PC-3 (cell line): ENCODE results near the gene RNF5. TPM values are rescaled to one million over a fixed set of nuclear protein-coding genes. Genes with fewer than 3 reads are reported as not detected.

Source experiments
- ATAC-seq: fragments of 200-7000 bp; cut with Tn5 transposase; 2 replicates; pipeline ENCODE4 v1.9.1; 2020; ENCODE audit warnings: mild to moderate bottlenecking, moderate library complexity
- BruUV-seq: library from RNA; stranded (reverse); fragments of 400-500 nt; replicated peaks from 2 replicates; lab custom pipeline; 2021; lab: Mats Ljungman, UMichigan
- CTCF ChIA-PET: fragments of 300-600 bp; sonication (Branson Sonifier 250); formaldehyde crosslinking; loops from one replicate; lab custom pipeline; 2022; ENCODE audit warnings: antibody characterized with exemption; lab: Charles Lee
- POLR2A ChIA-PET: fragments of 300-600 bp; sonication (Branson Sonifier 250); formaldehyde crosslinking; loops from one replicate; lab custom pipeline; 2022; ENCODE audit warnings: antibody characterized with exemption; ENCODE audit not compliant: unreplicated experiment; lab: Charles Lee
- DNase-seq: peaks from one replicate; pipeline ENCODE4 v3.0.0-alpha.2; 2015
- H2AFZ ChIP-seq: fragments of 300-600 bp; sonication (generic); 2 replicates; pipeline ENCODE4 v1.6.0; 2016; ENCODE audit warnings: antibody characterized with exemption, low read length
- H3F3A ChIP-seq: fragments of 300-600 bp; sonication (generic); one replicate; pipeline ENCODE4 v1.6.0; 2017; ENCODE audit warnings: antibody characterized with exemption, low read length, control low read depth, mild to moderate bottlenecking; ENCODE audit not compliant: unreplicated experiment
- H3K27ac ChIP-seq: fragments of 300-600 bp; sonication (generic); 2 replicates; pipeline ENCODE4 v1.5.1; 2016; ENCODE audit warnings: mild to moderate bottlenecking, low read length
- H3K27me3 ChIP-seq: fragments of 300-600 bp; sonication (generic); 2 replicates; pipeline ENCODE4 v1.6.1; 2016; ENCODE audit warnings: low read length, mixed read lengths
- H3K36me3 ChIP-seq: fragments of 300-600 bp; sonication (generic); 2 replicates; pipeline ENCODE4 v1.6.1; 2016; ENCODE audit warnings: low read depth, mixed run types, low read length, mixed read lengths
- H3K4me1 ChIP-seq: fragments of 300-600 bp; sonication (generic); 2 replicates; pipeline ENCODE4 v1.5.1; 2016; ENCODE audit warnings: low read length; ENCODE audit not compliant: insufficient read depth
- H3K4me2 ChIP-seq: fragments of 300-600 bp; sonication (generic); 2 replicates; pipeline ENCODE4 v1.6.0; 2016; ENCODE audit warnings: low read length
- H3K4me3 ChIP-seq: fragments of 300-600 bp; sonication (generic); 2 replicates; pipeline ENCODE4 v1.5.1; 2016; ENCODE audit warnings: mild to moderate bottlenecking, low read length, mixed read lengths
- H3K79me2 ChIP-seq: fragments of 300-600 bp; sonication (generic); 2 replicates; pipeline ENCODE4 v1.6.1; 2017; ENCODE audit warnings: low read length, mixed read lengths
- H3K9ac ChIP-seq: fragments of 300-600 bp; sonication (generic); 2 replicates; pipeline ENCODE4 v1.6.0; 2016; ENCODE audit warnings: mild to moderate bottlenecking, low read length
- H3K9me2 ChIP-seq: fragments of 300-600 bp; sonication (generic); replicated peaks from 2 replicates; pipeline ENCODE4 v1.6.1; 2016; ENCODE audit warnings: mixed run types, low read length, mixed read lengths
- H3K9me3 ChIP-seq: fragments of 300-600 bp; sonication (generic); 2 replicates; pipeline ENCODE4 v1.6.1; 2016; ENCODE audit warnings: low read length, mixed read lengths
- H4K20me1 ChIP-seq: fragments of 300-600 bp; sonication (generic); 2 replicates; pipeline ENCODE4 v1.6.1; 2016; ENCODE audit warnings: low read length, mixed read lengths
- EZH2 ChIP-seq: fragments of 300-600 bp; sonication (generic); IDR thresholded peaks from one replicate; pipeline ENCODE4 v1.6.1; 2017; ENCODE audit warnings: antibody characterized with exemption, mild to moderate bottlenecking, low read length; ENCODE audit not compliant: unreplicated experiment
- EZH2phosphoT487 ChIP-seq: fragments of 300-600 bp; sonication (generic); IDR thresholded peaks from 2 replicates; pipeline ENCODE4 v1.6.1; 2018; ENCODE audit warnings: mild to moderate bottlenecking, antibody characterized with exemption, low read length, borderline replicate concordance
- intact Hi-C: fragments of 100-400 bp; cut with micrococcal nuclease; formaldehyde crosslinking; loops from 2 replicates; pipeline ENCODE4 v1.9.0; 2023
- total RNA-seq: library from RNA; depleted of rRNA; stranded (reverse); fragments of >200 nt; gene quantifications from 2 replicates; pipeline ENCODE4 v1.2.3, GENCODE V29; 2014
- TF ChIP-seq, protein P1 (sequence below): fragments of 300-600 bp; sonication (generic); conservative IDR thresholded peaks from 2 replicates; pipeline ENCODE4 v1.5.1; 2017; ENCODE audit warnings: antibody characterized with exemption, low read depth, mild to moderate bottlenecking, low read length

RNF5 gene
- total RNA-seq, 1 experiment from 2014 or later, result 69.0 TPM

DNA sequence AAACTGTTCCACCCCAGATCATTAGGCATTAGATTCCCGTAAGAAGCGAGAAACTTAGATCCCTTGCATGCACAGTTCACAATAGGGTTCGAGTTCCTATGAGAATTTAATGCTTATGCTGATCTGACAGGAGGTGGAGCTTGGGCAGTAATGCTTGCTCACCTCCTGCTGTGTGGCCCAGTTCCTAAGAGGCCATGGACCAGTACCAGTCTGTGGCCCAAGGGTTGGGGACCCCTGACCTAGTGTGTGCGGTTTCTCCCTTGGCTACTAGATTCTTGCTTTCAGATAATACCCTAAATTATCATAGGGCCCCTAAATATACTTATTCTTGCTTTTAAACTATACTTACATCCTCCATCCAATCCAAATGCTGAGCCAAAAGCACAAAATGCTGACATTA, 16.2 kb downstream of the RNF5 start:
- no TSS peak for BruUV-seq
- CTCF ChIA-PET, result no interaction called here
- no peak overlapping the region for H2AFZ ChIP-seq
- DNase-seq (no peak), ATAC-seq (no peak)
- POLR2A ChIA-PET, result no interaction called here
- H3K4me3 ChIP-seq, result no peak overlapping the region
- H3F3A ChIP-seq, result no peaks in the 10 kb centered on the region
- peaks cover 7% of the 10 kb centered on the region for H3K79me2 ChIP-seq
- no peak for TF ChIP-seq EZH2phosphoT487
- H3K9me3 ChIP-seq, result no peaks in the 10 kb centered on the region
- no peak overlapping the region for H3K9ac ChIP-seq
- H3K36me3 ChIP-seq, result no peaks in the 10 kb centered on the region
- no peaks in the 10 kb centered on the region for H3K27me3 ChIP-seq
- H3K4me2 ChIP-seq, result no peak overlapping the region
- no peaks in the 10 kb centered on the region for H3K9me2 ChIP-seq
- peaks cover 32% of the 10 kb centered on the region for H3K4me1 ChIP-seq
- no peak overlapping the region for H3K27ac ChIP-seq
- no peaks in the 10 kb centered on the region for H4K20me1 ChIP-seq
- intact Hi-C loops, result loop anchor here (2.0 kb wide), 1 partner anchor 218 kb away; no protein-coding TSS in a partner anchor

DNA sequence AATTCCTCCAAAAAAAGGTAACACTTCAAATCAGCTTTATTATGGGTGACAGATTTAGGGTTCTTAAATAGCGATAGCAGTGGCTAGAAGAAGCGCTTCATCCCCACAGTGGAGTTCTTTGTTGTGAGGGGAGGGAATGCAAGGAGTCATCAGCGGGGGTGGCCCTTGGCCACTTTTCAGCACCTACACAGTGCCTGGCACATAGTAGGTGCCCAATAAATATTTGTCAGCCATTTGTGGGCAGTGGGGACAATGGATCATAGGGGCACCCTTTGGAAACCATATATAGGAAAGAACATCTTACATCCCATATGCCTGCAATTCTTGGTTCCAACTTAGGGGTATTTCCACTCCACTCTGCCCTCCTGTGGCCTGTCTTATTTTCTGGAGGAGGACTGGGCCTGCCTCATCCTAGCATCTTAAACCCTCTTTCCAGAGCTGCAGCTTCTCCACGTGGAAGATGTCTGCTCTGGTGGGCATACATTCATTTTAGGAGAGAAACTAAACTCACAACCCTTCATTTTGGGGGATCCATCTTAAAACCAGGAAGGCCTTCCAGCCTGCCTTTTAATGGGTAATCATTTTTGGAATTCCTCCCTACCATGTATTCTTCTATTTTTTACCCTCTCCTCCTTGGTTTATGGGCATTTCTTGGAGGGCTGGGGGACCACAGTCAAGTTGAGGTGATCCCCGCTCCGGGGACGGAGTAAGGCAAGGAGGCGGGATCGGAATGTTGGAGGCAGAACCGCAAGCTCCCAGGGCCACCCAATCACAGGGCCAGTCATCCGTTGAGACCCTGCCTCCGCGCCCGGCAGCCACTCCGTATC, 16.8 kb downstream of the RNF5 start:
- POLR2A ChIA-PET, result interaction anchor here (0.6 to 1.3 kb wide), 9 partner anchors 10 to 777 kb away, joined by 3 to 20 read pairs (median 3); partner anchors contain the start of genes ATF6B, FKBPL and HSPA1B

DNA sequence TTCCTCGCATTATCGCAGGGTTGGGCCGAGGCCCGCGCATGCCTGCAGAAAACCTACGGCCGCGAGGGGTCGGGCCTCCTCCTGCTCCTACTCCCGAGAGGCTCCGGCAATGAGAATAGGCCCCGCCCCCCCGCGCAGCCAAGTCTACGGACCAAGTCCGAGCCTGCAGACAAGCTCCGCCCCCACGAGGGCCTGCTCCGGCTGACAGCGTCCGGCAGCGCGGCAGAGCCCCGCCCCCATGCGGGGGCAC, 17.4 kb downstream of the RNF5 start:
- BruUV-seq, result no TSS peak
- Histone ChIP-seq H3F3A (no peaks in the 10 kb centered on the region), H3K4me2 (peak overlapping the region; percentile 98), H3K4me3 (peak overlapping the region; percentile 77; the same call in 1 of the 2 replicates), H3K9ac (peak overlapping the region; percentile 95), H3K27ac (peak overlapping the region; percentile 95; the same call in 1 of the 2 replicates), H3K4me1 (peaks cover 28% of the 10 kb centered on the region), H3K79me2 (no peaks in the 10 kb centered on the region), H3K9me2 (no peaks in the 10 kb centered on the region), H3K27me3 (no peaks in the 10 kb centered on the region), H4K20me1 (no peaks in the 10 kb centered on the region), H3K36me3 (no peaks in the 10 kb centered on the region), H3K9me3 (no peaks in the 10 kb centered on the region), H2AFZ (no peak overlapping the region)
- TF ChIP-seq EZH2 (no peak), EZH2phosphoT487 (no peak)
- TF ChIP-seq, protein P1, sequence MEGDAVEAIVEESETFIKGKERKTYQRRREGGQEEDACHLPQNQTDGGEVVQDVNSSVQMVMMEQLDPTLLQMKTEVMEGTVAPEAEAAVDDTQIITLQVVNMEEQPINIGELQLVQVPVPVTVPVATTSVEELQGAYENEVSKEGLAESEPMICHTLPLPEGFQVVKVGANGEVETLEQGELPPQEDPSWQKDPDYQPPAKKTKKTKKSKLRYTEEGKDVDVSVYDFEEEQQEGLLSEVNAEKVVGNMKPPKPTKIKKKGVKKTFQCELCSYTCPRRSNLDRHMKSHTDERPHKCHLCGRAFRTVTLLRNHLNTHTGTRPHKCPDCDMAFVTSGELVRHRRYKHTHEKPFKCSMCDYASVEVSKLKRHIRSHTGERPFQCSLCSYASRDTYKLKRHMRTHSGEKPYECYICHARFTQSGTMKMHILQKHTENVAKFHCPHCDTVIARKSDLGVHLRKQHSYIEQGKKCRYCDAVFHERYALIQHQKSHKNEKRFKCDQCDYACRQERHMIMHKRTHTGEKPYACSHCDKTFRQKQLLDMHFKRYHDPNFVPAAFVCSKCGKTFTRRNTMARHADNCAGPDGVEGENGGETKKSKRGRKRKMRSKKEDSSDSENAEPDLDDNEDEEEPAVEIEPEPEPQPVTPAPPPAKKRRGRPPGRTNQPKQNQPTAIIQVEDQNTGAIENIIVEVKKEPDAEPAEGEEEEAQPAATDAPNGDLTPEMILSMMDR, result no peak
- ATAC-seq (0 out of 2 replicates have a peak, but pooled peaks have one; percentile 87), DNase-seq (peak; percentile 99)
- CTCF ChIA-PET, result interaction anchor here (0.5 to 1.2 kb wide), 12 partner anchors 18 to 1516 kb away, joined by 3 to 10 read pairs (median 3); partner anchors contain the start of genes HLA-DMA and UQCC2
- intact Hi-C loops, result loop anchor here (1.0 to 5.0 kb wide), 5 partner anchors 17 to 777 kb away; partner anchors contain the start of genes ATF6B and RNF5
- POLR2A ChIA-PET, result interaction anchor here (0.6 to 1.3 kb wide), 11 partner anchors 10 to 776 kb away, joined by 3 to 20 read pairs (median 3); partner anchors contain the start of genes ATF6B, FKBPL and HSPA1B

More for the DNA sequence above, 16.8 kb downstream of the RNF5 start:
- Histone ChIP-seq H3K36me3 (no peaks in the 10 kb centered on the region), H3K4me2 (peak overlapping the region; percentile 98), H3K79me2 (peaks cover 4% of the 10 kb centered on the region; the same call in 1 of the 2 replicates), H3F3A (no peaks in the 10 kb centered on the region), H3K9ac (peak overlapping the region; percentile 82), H3K9me3 (no peaks in the 10 kb centered on the region), H3K9me2 (no peaks in the 10 kb centered on the region), H3K4me3 (peak overlapping the region; percentile 72), H3K4me1 (peaks cover 32% of the 10 kb centered on the region), H3K27me3 (no peaks in the 10 kb centered on the region), H3K27ac (peak overlapping the region; percentile 65), H4K20me1 (no peaks in the 10 kb centered on the region), H2AFZ (peak overlapping the region; percentile 81)
- TSS peak; percentile 99 for BruUV-seq
- no peak for TF ChIP-seq EZH2
- TF ChIP-seq, protein P1, result peak; percentile 74
- intact Hi-C loops, result loop anchor here (1.0 to 5.0 kb wide), 5 partner anchors 17 to 777 kb away; partner anchors contain the start of genes ATF6B and RNF5
- DNase-seq (peak; percentile 58), ATAC-seq (peak; percentile 87)
- CTCF ChIA-PET, result interaction anchor here (0.6 to 1.2 kb wide), 6 partner anchors 17 to 789 kb away, joined by 3 to 10 read pairs (median 4); no protein-coding TSS in a partner anchor
